OCI-LY1 (cell line): ENCODE measurements around the gene ZFYVE19.

Experiments
- H2AFZ ChIP-seq: fragments of 200-600 bp; sonication (generic), shearing (Covaris generic); 2 replicates; pipeline ENCODE4 v1.6.0; 2014; ENCODE audit warnings: antibody characterized with exemption, mild to moderate bottlenecking, low read length
- H3F3A ChIP-seq: fragments of 200-600 bp; sonication (generic), shearing (Covaris generic); 2 replicates; pipeline ENCODE4 v1.6.0; 2014; ENCODE audit warnings: mild to moderate bottlenecking, antibody characterized with exemption, low read length, moderate library complexity; ENCODE audit not compliant: insufficient read depth
- H3K27ac ChIP-seq: fragments of 200-600 bp; sonication (generic); 2 replicates; pipeline ENCODE4 v1.5.1; 2014; ENCODE audit warnings: low read length, mixed run types, mild to moderate bottlenecking, low read depth; ENCODE audit not compliant: poor library complexity, severe bottlenecking
- H3K27me3 ChIP-seq: fragments of 200-600 bp; sonication (generic); 2 replicates; pipeline ENCODE4 v1.6.0; 2014; ENCODE audit warnings: antibody characterized with exemption, mild to moderate bottlenecking, low read length, moderate library complexity; ENCODE audit not compliant: insufficient read depth
- H3K36me3 ChIP-seq: fragments of 200-600 bp; sonication (generic); 2 replicates; pipeline ENCODE4 v1.6.1; 2014; ENCODE audit warnings: mild to moderate bottlenecking, antibody characterized with exemption, low read length, moderate library complexity, mixed read lengths; ENCODE audit not compliant: insufficient read depth
- H3K4me1 ChIP-seq: fragments of 200-600 bp; sonication (generic); 2 replicates; pipeline ENCODE4 v1.5.1; 2014; ENCODE audit warnings: mild to moderate bottlenecking, low read length, moderate library complexity; ENCODE audit not compliant: insufficient read depth, severe bottlenecking
- H3K4me2 ChIP-seq: fragments of 200-600 bp; sonication (generic), shearing (Covaris generic); 2 replicates; pipeline ENCODE4 v1.6.1; 2014; ENCODE audit warnings: low read length
- H3K4me3 ChIP-seq: fragments of 200-600 bp; sonication (generic); 2 replicates; pipeline ENCODE4 v1.5.1; 2014; ENCODE audit warnings: low read length, low read depth, mild to moderate bottlenecking, mixed read lengths; ENCODE audit not compliant: poor library complexity, severe bottlenecking
- H3K79me2 ChIP-seq: fragments of 200-600 bp; shearing (Covaris generic); 2 replicates; pipeline ENCODE4 v1.6.1; 2016; ENCODE audit warnings: mixed run types, low read length, mixed read lengths; ENCODE audit not compliant: insufficient read depth
- H3K9ac ChIP-seq: fragments of 200-600 bp; sonication (generic), shearing (Covaris generic); 2 replicates; pipeline ENCODE4 v1.6.1; 2014; ENCODE audit warnings: mild to moderate bottlenecking, low read length, mixed read lengths
- H3K9me2 ChIP-seq: fragments of 200-600 bp; sonication (generic), shearing (Covaris generic); 2 replicates; pipeline ENCODE4 v1.6.1; 2014; ENCODE audit warnings: low read depth, mild to moderate bottlenecking, low read length, mixed read lengths
- H3K9me3 ChIP-seq: fragments of 200-600 bp; shearing (Covaris generic); 2 replicates; pipeline ENCODE4 v1.6.1; 2014; ENCODE audit warnings: low read length, mixed read lengths
- H4K20me1 ChIP-seq: fragments of 200-600 bp; sonication (generic), shearing (Covaris generic); 2 replicates; pipeline ENCODE4 v1.6.0; 2016; ENCODE audit warnings: mild to moderate bottlenecking, low read length; ENCODE audit not compliant: insufficient read depth
- EZH2 ChIP-seq: fragments of 200-600 bp; sonication (generic), shearing (Covaris generic); IDR thresholded peaks from 2 replicates; pipeline ENCODE4 v1.8.0; 2017; ENCODE audit warnings: borderline replicate concordance, mixed run types, mild to moderate bottlenecking, antibody characterized with exemption, low read length, moderate library complexity, mixed read lengths
- TF ChIP-seq, protein P1 (sequence below): fragments of 200-600 bp; sonication (generic), shearing (Covaris generic); IDR thresholded peaks from 2 replicates; pipeline ENCODE4 v1.5.1; 2017; ENCODE audit warnings: mild to moderate bottlenecking, antibody characterized with exemption, low read length, moderate library complexity, mixed read lengths

The ZFYVE19 gene

DNA sequence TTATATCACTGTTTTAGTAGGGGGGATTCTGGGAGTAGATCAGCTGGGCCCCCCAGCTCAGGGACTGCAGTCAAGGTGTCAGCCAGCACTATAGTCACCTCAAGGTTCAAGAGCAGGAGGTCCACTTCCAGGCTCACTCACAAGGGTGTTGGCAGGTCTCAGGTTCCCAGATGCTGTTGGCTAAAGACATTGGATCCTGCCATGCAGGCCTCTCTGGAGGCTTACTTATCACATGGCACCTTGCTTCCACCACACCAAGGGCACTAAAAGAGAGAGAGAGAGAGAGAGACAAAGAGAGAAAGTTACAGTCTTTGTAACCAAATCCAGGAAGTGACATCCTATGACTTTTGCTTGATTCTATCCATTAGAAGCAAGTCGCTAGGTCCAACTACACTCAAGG, 29.1 kb downstream of the ZFYVE19 start:
- no peak overlapping the region for H3K27ac ChIP-seq
- H3K4me2 ChIP-seq: no peak overlapping the region
- no peaks in the 10 kb centered on the region for H4K20me1 ChIP-seq
- no peaks in the 10 kb centered on the region for H3F3A ChIP-seq
- no peaks in the 10 kb centered on the region for H3K36me3 ChIP-seq
- no peaks in the 10 kb centered on the region for H3K9me3 ChIP-seq
- H3K79me2 ChIP-seq: no peaks in the 10 kb centered on the region
- no peaks in the 10 kb centered on the region for H3K4me1 ChIP-seq
- H3K9me2 ChIP-seq: no peaks in the 10 kb centered on the region
- H2AFZ ChIP-seq: no peak overlapping the region
- no peaks in the 10 kb centered on the region for H3K27me3 ChIP-seq
- H3K4me3 ChIP-seq: no peak overlapping the region
- H3K9ac ChIP-seq: no peak overlapping the region
- no peak for TF ChIP-seq EZH2
- TF ChIP-seq, protein P1, sequence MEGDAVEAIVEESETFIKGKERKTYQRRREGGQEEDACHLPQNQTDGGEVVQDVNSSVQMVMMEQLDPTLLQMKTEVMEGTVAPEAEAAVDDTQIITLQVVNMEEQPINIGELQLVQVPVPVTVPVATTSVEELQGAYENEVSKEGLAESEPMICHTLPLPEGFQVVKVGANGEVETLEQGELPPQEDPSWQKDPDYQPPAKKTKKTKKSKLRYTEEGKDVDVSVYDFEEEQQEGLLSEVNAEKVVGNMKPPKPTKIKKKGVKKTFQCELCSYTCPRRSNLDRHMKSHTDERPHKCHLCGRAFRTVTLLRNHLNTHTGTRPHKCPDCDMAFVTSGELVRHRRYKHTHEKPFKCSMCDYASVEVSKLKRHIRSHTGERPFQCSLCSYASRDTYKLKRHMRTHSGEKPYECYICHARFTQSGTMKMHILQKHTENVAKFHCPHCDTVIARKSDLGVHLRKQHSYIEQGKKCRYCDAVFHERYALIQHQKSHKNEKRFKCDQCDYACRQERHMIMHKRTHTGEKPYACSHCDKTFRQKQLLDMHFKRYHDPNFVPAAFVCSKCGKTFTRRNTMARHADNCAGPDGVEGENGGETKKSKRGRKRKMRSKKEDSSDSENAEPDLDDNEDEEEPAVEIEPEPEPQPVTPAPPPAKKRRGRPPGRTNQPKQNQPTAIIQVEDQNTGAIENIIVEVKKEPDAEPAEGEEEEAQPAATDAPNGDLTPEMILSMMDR: no peak

DNA sequence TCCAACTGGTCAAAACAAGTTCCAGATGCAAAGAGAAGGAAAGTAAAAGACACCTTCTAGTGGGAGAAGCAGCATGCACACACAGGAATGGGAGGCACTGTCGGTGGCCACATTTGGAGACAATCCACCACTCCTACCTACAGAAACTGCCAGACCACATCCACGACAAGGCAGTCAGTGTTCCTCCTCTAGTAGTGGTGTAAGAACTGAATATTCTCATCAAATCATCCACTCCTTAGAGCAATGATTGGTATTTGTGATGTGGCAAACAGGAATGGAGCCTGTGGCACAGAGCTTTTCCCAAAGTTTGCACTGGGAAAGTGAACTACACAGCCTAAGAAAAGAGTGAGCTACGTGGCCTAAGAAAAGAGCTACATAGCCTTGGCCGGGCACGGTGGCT, 31.9 kb downstream of the ZFYVE19 start:
- H2AFZ ChIP-seq: no peak overlapping the region

DNA sequence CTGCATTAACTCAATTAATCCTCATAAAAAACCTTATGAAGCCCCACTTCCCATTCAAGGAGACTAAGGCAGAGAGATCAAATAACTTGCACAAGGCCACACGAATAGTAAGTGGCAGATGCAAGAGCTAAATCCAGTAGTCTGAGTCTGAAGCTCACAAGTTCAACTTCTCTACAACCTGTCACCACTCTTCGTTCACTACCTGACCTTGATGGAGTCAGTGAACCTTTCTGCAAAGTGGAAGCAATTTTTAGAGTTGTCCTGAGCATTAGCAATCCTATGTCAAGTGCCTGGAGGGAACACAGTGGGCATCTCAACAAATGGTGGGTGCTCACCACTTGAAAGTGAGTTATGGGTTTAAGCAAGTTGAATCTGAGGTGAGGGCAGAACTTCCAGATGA, 34.9 kb downstream of the ZFYVE19 start:
- Histone ChIP-seq H3K27ac (no peak overlapping the region), H2AFZ (no peak overlapping the region), H3K4me3 (no peak overlapping the region), H3K9ac (no peak overlapping the region), H3K79me2 (no peaks in the 10 kb centered on the region), H3F3A (no peaks in the 10 kb centered on the region), H3K27me3 (no peaks in the 10 kb centered on the region), H3K4me2 (no peak overlapping the region), H4K20me1 (no peaks in the 10 kb centered on the region), H3K9me3 (no peaks in the 10 kb centered on the region), H3K9me2 (no peaks in the 10 kb centered on the region), H3K36me3 (no peaks in the 10 kb centered on the region), H3K4me1 (peaks cover 28% of the 10 kb centered on the region)
- TF ChIP-seq, protein P1: no peak
- no peak for TF ChIP-seq EZH2

More for the DNA sequence above, 31.9 kb downstream of the ZFYVE19 start:
- Histone ChIP-seq H3K9me2 (no peaks in the 10 kb centered on the region), H3K9ac (no peak overlapping the region), H3K4me3 (no peak overlapping the region), H3F3A (no peaks in the 10 kb centered on the region), H3K4me2 (no peak overlapping the region), H3K27ac (no peak overlapping the region), H4K20me1 (no peaks in the 10 kb centered on the region), H3K4me1 (no peaks in the 10 kb centered on the region), H3K79me2 (no peaks in the 10 kb centered on the region), H3K36me3 (no peaks in the 10 kb centered on the region), H3K9me3 (no peaks in the 10 kb centered on the region), H3K27me3 (no peaks in the 10 kb centered on the region)
- TF ChIP-seq, protein P1: no peak
- no peak for TF ChIP-seq EZH2
